Fibroblast of villous mesenchyme (primary cell): Measurements from ENCODE around the gene ZNF750. TPM values are rescaled to one million over a fixed set of nuclear protein-coding genes. Genes with fewer than 3 reads are reported as not detected.

Source experiments
- DNase-seq: peaks from one replicate; pipeline ENCODE4 v3.0.0-alpha.2; 2010; ENCODE audit warnings: low read depth
- H3K4me3 ChIP-seq: 2 replicates; pipeline ENCODE4 v1.5.1; 2011; ENCODE audit warnings: low read depth, mild to moderate bottlenecking, low read length
- total RNA-seq: library from RNA; depleted of rRNA; stranded (reverse); fragments of >200 nt; gene quantifications from 2 replicates; pipeline ENCODE4 v1.2.3, GENCODE V29; 2012
- TF ChIP-seq, protein P1 (sequence below): IDR thresholded peaks from 2 replicates; pipeline ENCODE4 v1.5.1; 2012; ENCODE audit warnings: low read depth, mild to moderate bottlenecking, low read length; ENCODE audit not compliant: insufficient read depth

The ZNF750 gene
- total RNA-seq, 1 donor: not detected

GRCh38 chr17:82859431-82860403 lies 19.9 kb upstream of the ZNF750 start:
- peak; percentile 88 for DNase-seq
- no peak overlapping the region for H3K4me3 ChIP-seq
- TF ChIP-seq, protein P1, sequence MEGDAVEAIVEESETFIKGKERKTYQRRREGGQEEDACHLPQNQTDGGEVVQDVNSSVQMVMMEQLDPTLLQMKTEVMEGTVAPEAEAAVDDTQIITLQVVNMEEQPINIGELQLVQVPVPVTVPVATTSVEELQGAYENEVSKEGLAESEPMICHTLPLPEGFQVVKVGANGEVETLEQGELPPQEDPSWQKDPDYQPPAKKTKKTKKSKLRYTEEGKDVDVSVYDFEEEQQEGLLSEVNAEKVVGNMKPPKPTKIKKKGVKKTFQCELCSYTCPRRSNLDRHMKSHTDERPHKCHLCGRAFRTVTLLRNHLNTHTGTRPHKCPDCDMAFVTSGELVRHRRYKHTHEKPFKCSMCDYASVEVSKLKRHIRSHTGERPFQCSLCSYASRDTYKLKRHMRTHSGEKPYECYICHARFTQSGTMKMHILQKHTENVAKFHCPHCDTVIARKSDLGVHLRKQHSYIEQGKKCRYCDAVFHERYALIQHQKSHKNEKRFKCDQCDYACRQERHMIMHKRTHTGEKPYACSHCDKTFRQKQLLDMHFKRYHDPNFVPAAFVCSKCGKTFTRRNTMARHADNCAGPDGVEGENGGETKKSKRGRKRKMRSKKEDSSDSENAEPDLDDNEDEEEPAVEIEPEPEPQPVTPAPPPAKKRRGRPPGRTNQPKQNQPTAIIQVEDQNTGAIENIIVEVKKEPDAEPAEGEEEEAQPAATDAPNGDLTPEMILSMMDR: no peak

DNA sequence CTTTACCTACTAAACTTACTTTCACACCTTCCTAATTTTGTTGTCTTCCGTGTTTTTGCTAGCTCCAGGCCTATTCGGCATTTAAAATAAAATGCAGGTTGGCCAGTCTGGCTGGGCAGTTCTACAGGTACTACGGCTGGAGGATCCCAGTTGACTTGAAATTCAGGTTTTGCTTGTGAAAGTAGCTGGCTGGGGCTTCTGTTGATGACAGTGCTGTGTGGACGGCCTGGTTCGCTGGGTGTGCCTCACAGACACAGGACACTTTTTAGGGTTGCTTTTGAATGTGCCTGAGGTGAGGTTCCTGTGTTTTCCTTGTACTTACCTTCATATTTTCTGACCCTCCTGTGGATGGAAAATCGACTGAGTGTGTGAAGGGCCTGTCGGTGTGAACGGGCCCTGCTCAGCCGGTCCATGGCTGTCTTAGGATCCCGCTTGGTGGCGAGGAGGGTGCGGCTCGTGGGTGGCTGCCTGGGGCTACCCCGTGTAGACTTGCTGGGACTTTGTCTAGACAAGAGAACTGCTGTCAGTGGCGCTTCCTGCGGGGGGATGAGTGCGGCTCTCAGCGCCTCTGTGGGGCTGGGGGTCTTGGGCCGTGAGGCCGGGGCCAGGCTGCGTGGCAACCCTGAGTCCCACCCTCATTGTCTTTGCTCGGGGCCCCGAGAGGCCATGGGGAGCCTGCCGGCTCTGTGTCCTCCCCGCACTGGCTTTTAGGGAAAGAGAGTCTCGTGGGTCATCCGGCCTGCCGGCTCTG lies 18.7 kb upstream of the ZNF750 start:
- TF ChIP-seq, protein P1: no peak
- H3K4me3 ChIP-seq: no peak overlapping the region
- DNase-seq: no peak

- TF ChIP-seq, protein P1: no peak
- H3K4me3 ChIP-seq: no peak overlapping the region
- no peak for DNase-seq
Observed at GRCh38 chr17:82856361-82856760, 16.5 kb upstream of the ZNF750 start.

GRCh38 chr17:82854226-82854625 lies 14.4 kb upstream of the ZNF750 start:
- H3K4me3 ChIP-seq: no peak overlapping the region
- TF ChIP-seq, protein P1: no peak
- no peak for DNase-seq

DNA sequence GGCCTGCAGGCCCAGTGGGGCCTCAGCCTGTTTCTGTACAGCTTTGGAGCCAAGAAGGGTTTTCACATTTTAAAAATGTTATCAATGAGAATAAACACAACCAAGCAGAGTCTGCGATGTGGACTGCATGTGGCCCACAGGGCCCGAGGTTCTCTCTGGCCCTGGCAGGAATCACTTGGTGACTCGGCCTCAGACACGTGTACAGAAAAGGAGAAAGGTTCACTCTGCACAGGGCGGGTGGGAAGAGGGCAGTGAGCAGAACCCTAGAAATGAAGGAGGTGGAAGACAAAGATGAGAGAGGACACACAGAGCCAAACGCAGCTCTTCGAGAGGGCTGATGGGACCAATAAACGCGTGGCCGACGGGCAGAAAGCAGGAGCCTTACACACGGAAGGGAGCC lies 11.6 kb upstream of the ZNF750 start:
- no peak overlapping the region for H3K4me3 ChIP-seq
- TF ChIP-seq, protein P1: no peak
- no peak for DNase-seq

GRCh38 chr17:82849076-82849945 lies 9.5 kb upstream of the ZNF750 start:
- no peak for DNase-seq
- no peak overlapping the region for H3K4me3 ChIP-seq
- TF ChIP-seq, protein P1: no peak
